HepG2 (cell line): Measurements from ENCODE around the gene ZNF773. TPM values are rescaled to one million over a fixed set of nuclear protein-coding genes. Genes with fewer than 3 reads are reported as not detected.

ENCODE experiments used
- ASH2L ChIP-seq: fragments of 300-600, 200-600 bp; sonication (generic); IDR thresholded peaks from 2 replicates; pipeline ENCODE4 v1.7.0; 2017; ENCODE audit warnings: low read depth, mild to moderate bottlenecking, moderate library complexity, mixed read lengths, low read length; ENCODE audit not compliant: insufficient read length
- ATF4 ChIP-seq, 2 experiments: fragments of 450-650 bp in 1 of 2; sonication (generic) in 1 of 2; formaldehyde crosslinking; IDR thresholded peaks; 2 replicates each; pipeline versions ENCODE4 v1.5.0 to v1.8.0; 2020 to 2022; ENCODE audit warnings: mild to moderate bottlenecking in 1 of 2, missing genetic modification reagents in 1 of 2
- EP300 ChIP-seq, 3 experiments: sonication (generic) in 1 of 3; formaldehyde crosslinking in 1 of 3; IDR thresholded peaks; 2 replicates each; pipeline versions ENCODE4 v1.5.1 to v1.6.1; 2011 to 2020; ENCODE audit warnings: low read depth in 2 of 3, low read length in 2 of 3, borderline replicate concordance in 1 of 3, improper control_type of control experiment in 1 of 3, mild to moderate bottlenecking in 1 of 3, missing genetic modification reagents in 1 of 3, moderate library complexity in 1 of 3
- FOXK2 ChIP-seq: fragments of 450-650 bp; IDR thresholded peaks from 2 replicates; pipeline ENCODE4 v1.6.1; 2016
- JARID2 ChIP-seq: sonication (generic); formaldehyde crosslinking; IDR thresholded peaks from 2 replicates; pipeline ENCODE4 v1.8.1; 2023; ENCODE audit warnings: missing genetic modification reagents, inconsistent platforms; ENCODE audit not compliant: insufficient replicate concordance
- KDM5A ChIP-seq: fragments of 200-600 bp; sonication (generic); IDR thresholded peaks from 2 replicates; pipeline ENCODE4 v1.7.0; 2018; ENCODE audit warnings: antibody characterized with exemption, mild to moderate bottlenecking, low read length, borderline replicate concordance
- MBD4 ChIP-seq: IDR thresholded peaks from 2 replicates; pipeline ENCODE4 v1.6.1; 2012; ENCODE audit warnings: low read length, inconsistent platforms, borderline replicate concordance
- PRDM4 ChIP-seq: sonication (generic); formaldehyde crosslinking; IDR thresholded peaks from 2 replicates; pipeline ENCODE4 v1.9.0; 2021; ENCODE audit warnings: missing genetic modification reagents, borderline replicate concordance
- SMAD1 ChIP-seq: sonication (generic); formaldehyde crosslinking; IDR thresholded peaks from 2 replicates; pipeline ENCODE4 v1.4.0; 2020; ENCODE audit warnings: missing genetic modification reagents, low read depth, mild to moderate bottlenecking, borderline replicate concordance
- SNRNP70 ChIP-seq: fragments of 200-400 bp; formaldehyde crosslinking; IDR thresholded peaks from 2 replicates; pipeline ENCODE4 v1.6.1; 2017; ENCODE audit warnings: mild to moderate bottlenecking, low read depth, low read length, moderate library complexity
- SOX6 ChIP-seq, 2 experiments: fragments of 450-650 bp in 1 of 2; sonication (generic) in 1 of 2; formaldehyde crosslinking in 1 of 2; IDR thresholded peaks; 2 replicates each; pipeline versions ENCODE4 v1.4.0 to v1.6.1; 2017 to 2020; ENCODE audit warnings: antibody characterized with exemption in 1 of 2, mild to moderate bottlenecking in 1 of 2, missing genetic modification reagents in 1 of 2
- TMF1 ChIP-seq: sonication (generic); formaldehyde crosslinking; IDR thresholded peaks from 2 replicates; pipeline ENCODE4 v1.8.1; 2022; ENCODE audit warnings: low read depth, missing genetic modification reagents
- ZBTB21 ChIP-seq: sonication (generic); formaldehyde crosslinking; IDR thresholded peaks from 2 replicates; pipeline ENCODE4 v1.4.0; 2020; ENCODE audit warnings: missing genetic modification reagents
- ZFP62 ChIP-seq: sonication (generic); formaldehyde crosslinking; IDR thresholded peaks from 2 replicates; pipeline ENCODE4 v1.4.0; 2020; ENCODE audit warnings: missing genetic modification reagents
- ZKSCAN5 ChIP-seq: sonication (generic); formaldehyde crosslinking; IDR thresholded peaks from 2 replicates; pipeline ENCODE4 v1.5.1; 2020; ENCODE audit warnings: mild to moderate bottlenecking, missing genetic modification reagents
- ZNF207 ChIP-seq: fragments of 450-650 bp; IDR thresholded peaks from 2 replicates; pipeline ENCODE4 v1.6.1; 2016; ENCODE audit warnings: antibody characterized with exemption, borderline replicate concordance
- ZNF276 ChIP-seq: sonication (generic); formaldehyde crosslinking; IDR thresholded peaks from 2 replicates; pipeline ENCODE4 v1.4.0; 2020; ENCODE audit warnings: mild to moderate bottlenecking, low read depth, missing genetic modification reagents
- ZNF34 ChIP-seq: sonication (generic); formaldehyde crosslinking; IDR thresholded peaks from 2 replicates; pipeline ENCODE4 v1.4.0; 2020; ENCODE audit warnings: mild to moderate bottlenecking, missing genetic modification reagents, borderline replicate concordance
- ZNF484 ChIP-seq: sonication (generic); formaldehyde crosslinking; IDR thresholded peaks from 2 replicates; pipeline ENCODE4 v1.5.1; 2020; ENCODE audit warnings: mild to moderate bottlenecking, low read depth, missing genetic modification reagents, borderline replicate concordance
- ZNF672 ChIP-seq: sonication (generic); formaldehyde crosslinking; IDR thresholded peaks from 2 replicates; pipeline ENCODE4 v1.8.1; 2022; ENCODE audit warnings: missing genetic modification reagents
- ZNF850 ChIP-seq: sonication (generic); formaldehyde crosslinking; conservative IDR thresholded peaks from 2 replicates; pipeline ENCODE4 v1.9.0; 2021; ENCODE audit warnings: mild to moderate bottlenecking, missing genetic modification reagents
- ZNF891 ChIP-seq: sonication (generic); formaldehyde crosslinking; IDR thresholded peaks from 2 replicates; pipeline ENCODE4 v1.5.0; 2020; ENCODE audit warnings: mild to moderate bottlenecking, missing genetic modification reagents
- ZSCAN22 ChIP-seq: sonication (generic); formaldehyde crosslinking; IDR thresholded peaks from 2 replicates; pipeline ENCODE4 v1.4.0; 2020; ENCODE audit warnings: mild to moderate bottlenecking, missing genetic modification reagents
- ZZZ3 ChIP-seq: sonication (generic); formaldehyde crosslinking; IDR thresholded peaks from 2 replicates; pipeline ENCODE4 v1.4.0; 2020; ENCODE audit warnings: missing genetic modification reagents, mild to moderate bottlenecking, borderline replicate concordance
- polyA plus RNA-seq, 8 experiments: library from polyadenylated mRNA; depleted of rRNA in 3 of 8; stranded (reverse) in 7 of 8; unstranded in 1 of 8; fragments of >200 nt; fragmentation: Illumina TruSeq in 4 of 8; extraction: Trizol in 4 of 8; gene quantifications; 2 replicates each; pipeline versions ENCODE4 v1.2.1 to v1.2.3, GENCODE V29; 2011 to 2016; ENCODE audit warnings: low read depth in 4 of 8, missing spikeins in 1 of 8, mixed read lengths in 1 of 8; ENCODE audit not compliant: insufficient read depth in 1 of 8
- total RNA-seq, 5 experiments: library from RNA; depleted of rRNA; stranded (reverse); fragments of >200 nt; fragmentation: Illumina TruSeq; extraction: Trizol; gene quantifications; 2 replicates each; pipeline ENCODE4 v1.2.3, GENCODE V29; 2016; ENCODE audit warnings: low read depth in 1 of 5

ZNF773 gene
- total and polyA plus RNA-seq, 2 of the 13 experiments (the other 11 are each of a cell fraction or from before 2014, with no cell fraction given): 5.7 to 6.7 TPM

GRCh38 chr19:57477191-57478008, 22.3 kb upstream of the ZNF773 start, which contains the start of gene ZNF772 (continued):
- TF ChIP-seq ZNF207 (no peak), SOX6 (IDR thresholded peaks at IDR 0.05) (no peak), SOX6 (CRISPR knock-in tag; IDR thresholded peaks at IDR 0.05) (no peak; the same call in 1 of the 2 replicates), ATF4 (CRISPR knock-in tag; IDR thresholded peaks at IDR 0.05) (no peak), EP300 (IDR thresholded peaks at IDR 0.05; ENCODE audit: low read depth in 2 of 2, low read length in 2 of 2) (no peak), EP300 (CRISPR knock-in tag; IDR thresholded peaks at IDR 0.05; ENCODE audit: borderline replicate concordance) (no peak), ZNF276 (CRISPR knock-in tag) (no peak), ZNF850 (CRISPR knock-in tag) (0 out of 2 replicates have a peak, but pooled peaks have one; percentile 34), MBD4 (no peak), SMAD1 (peak; percentile 33; the same call in 1 of the 2 replicates), KDM5A (no peak; the same call in 1 of the 2 replicates), ZNF891 (peak; percentile 35; the same call in 1 of the 2 replicates), FOXK2 (no peak), PRDM4 (no peak), ZBTB21 (CRISPR knock-in tag) (no peak), ZSCAN22 (CRISPR knock-in tag) (peak; percentile 99), ZZZ3 (CRISPR knock-in tag) (no peak; the same call in 1 of the 2 replicates), ZNF34 (CRISPR knock-in tag) (no peak), SNRNP70 (no peak), ZNF672 (CRISPR knock-in tag) (no peak), ZFP62 (CRISPR knock-in tag) (no peak), JARID2 (CRISPR knock-in tag) (no peak), ZKSCAN5 (CRISPR knock-in tag) (no peak), ZNF484 (no peak), ASH2L (peak; percentile 65), TMF1 (CRISPR knock-in tag) (0 out of 2 replicates have a peak, but pooled peaks have one; percentile 1)
